Stimulated activated CD4-positive, alpha-beta T cell treated with anti-CD3 and anti-CD28 coated beads, Interleukin-4, amount 100 ng/mL, for 1 hour (primary cell): ENCODE data around the gene PDE4D.

Experiments used
- DNase-seq: peaks from one replicate; pipeline ENCODE4 v3.0.0-alpha.2; 2020

PDE4D gene

DNA sequence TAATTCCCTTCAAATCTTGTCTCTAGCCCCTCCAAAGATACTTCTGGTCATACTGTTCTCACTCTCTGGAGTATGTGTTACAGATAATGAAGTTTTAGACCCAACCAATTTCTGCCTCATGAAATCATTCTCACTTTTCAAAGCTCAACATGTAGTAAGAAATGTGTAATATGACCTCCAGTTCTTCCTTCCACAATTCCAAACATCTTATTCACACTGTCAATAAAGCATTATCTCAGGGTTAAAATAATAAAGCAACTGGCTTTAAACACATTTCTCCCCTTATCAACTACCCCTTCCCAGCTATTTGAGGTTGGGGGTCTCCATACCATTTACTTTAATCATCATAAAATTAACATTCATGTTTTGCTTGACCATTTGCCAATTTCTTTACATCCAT lies 656.5 kb downstream of the PDE4D start:
- no peak for DNase-seq

- DNase-seq = no peak
Measured at GRCh38 chr5:59236448-59236847, 657.1 kb downstream of the PDE4D start.

DNA sequence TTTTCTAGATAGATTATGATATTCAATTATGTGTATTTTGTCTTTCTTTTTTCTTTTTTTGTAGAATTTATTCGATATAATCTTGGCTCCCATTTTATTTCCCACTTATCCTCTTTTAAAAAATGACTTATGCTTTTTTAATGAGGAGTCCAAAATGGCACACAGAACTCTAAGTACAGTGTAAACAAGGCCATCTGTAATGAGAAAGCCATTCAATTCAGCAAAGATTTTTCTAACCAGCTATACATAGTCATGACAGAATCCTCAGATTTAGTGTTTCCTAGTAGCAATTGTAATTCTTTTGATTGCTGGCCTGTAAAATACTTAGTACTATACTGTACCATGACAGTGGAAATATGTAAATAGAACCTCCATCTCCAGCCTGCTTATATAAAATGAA lies 659.3 kb downstream of the PDE4D start:
- DNase-seq = no peak

GRCh38 chr5:59231221-59231931 lies 662.1 kb downstream of the PDE4D start:
- DNase-seq = no peak

- no peak for DNase-seq
Measured at GRCh38 chr5:59222687-59223511, 670.6 kb downstream of the PDE4D start.

GRCh38 chr5:59221769-59222168 lies 671.8 kb downstream of the PDE4D start:
- no peak for DNase-seq

DNA sequence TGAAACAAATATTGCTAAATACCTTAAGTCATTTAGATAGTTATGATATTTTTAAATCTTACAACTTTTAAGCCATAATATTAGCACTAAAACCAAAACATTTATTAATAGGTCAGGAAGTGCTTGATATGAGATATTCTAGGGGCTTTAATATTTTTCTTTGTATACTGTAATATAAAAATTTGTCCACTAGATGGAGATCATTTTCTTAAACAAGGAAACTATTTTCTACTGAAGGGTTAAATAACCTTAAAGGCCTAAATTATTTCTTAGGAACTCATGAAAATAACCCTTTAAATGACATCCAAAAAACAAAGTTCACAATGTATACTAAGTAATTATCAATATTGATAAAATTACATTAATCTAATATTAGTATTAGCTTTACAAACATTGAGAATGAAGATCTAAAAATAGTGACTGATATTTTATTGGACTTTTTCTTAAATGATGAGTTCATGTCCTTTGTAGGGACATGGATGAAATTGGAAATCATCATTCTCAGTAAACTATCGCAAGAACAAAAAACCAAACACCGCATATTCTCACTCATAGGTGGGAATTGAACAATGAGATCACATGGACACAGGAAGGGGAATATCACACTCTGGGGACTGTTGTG lies 675.0 kb downstream of the PDE4D start:
- DNase-seq = no peak

DNA sequence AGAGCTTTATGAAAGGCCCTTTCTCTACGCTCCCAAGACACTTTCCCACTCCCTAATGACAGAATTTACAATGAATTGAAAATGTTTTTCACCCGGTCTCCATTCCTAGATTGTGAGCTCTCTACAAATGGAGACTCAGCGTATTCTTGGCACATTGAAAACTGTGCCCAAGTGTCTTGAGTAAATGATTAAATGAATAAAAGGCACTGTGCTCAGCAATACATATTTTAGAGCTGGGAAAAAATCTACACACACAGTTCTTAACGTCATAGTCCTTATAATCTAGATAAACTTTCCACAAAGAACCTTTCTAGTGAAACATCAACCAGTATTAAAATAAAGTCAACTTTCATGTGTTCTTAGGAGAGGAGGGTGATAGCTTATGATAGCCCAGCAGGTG lies 676.7 kb downstream of the PDE4D start:
- DNase-seq = no peak

DNA sequence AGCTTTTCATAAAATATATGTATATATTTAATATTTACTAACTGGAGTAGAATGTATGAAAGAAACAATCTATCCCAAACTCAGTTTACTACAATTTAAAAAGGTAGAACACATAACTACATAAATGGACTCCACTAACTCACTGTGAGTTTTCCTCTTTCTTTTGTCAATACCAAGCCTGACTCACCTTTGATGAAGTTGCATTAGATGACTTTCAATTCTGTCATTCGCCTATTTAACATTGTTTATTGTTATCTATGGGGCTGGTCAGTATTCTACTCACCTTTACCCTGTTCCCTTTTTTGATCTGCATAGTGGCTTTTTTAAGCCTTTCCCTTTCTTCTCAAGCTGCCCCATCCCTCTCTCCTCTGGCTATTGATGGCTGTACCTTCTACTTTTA lies 680.9 kb downstream of the PDE4D start:
- DNase-seq = no peak

DNA sequence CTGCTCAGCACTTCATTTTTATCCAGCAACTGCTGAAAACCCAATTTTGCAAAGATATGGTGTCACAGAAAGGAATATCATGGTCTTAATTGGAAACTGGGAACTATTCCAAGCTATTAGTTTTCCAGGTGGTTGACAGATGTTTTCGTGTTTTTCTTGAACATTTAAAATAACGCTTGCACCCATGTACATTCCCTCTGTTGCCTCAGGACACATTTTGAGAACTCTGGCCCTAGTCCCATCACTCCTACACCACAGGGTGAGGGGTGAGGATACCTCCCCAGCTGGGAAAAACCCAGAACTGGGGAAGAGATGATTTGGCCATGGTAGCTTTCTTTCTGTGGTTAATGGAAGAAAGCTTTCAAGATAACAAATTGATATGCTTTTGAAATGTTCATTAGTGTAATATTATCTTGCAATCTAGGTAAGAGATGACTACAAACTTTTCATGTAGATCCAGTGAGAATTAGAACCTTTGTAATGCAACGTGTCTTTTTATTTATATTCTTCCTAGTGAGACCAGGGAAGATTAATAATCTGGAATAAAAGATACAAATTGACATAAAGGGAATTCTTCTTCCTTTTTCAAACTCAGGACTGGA lies 683.7 kb downstream of the PDE4D start:
- no peak for DNase-seq

DNA sequence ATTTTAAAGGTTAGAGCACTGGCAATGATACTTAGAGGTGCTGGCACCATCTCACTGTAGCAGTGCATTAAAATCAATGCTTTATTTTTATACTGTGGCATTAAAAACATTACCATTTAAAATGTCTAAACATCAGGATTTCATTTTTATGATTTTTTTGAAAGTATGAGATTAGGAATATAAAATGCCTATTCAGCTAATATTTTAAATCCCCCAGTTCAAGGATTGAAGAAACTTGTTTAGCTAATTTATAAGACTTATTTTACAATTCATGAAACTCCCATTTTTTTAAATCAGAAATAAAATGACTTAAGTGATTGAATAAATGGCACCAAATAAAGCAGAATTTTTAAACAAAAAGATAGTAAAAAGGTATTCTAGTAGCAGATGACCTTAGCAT lies 685.1 kb downstream of the PDE4D start:
- no peak for DNase-seq

DNA sequence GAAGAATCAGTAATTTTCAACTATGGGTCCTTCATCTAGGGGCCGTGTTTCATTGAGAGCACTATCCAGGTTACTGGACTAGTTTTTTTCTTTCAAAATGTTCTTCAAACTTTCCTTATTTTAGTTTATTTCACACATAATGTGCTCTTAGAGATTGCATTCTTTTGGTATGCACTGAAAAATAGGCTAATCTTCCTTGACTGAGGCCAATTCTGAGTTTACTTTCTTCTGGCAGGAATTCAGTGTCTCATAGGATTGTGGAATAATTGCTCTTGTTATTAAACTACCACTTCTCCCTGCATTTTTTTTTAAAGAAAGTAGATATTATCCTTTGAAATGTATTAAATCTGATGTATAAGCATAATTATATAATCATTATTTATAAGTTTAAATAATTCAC lies 686.1 kb downstream of the PDE4D start:
- DNase-seq = no peak

- no peak for DNase-seq
Measured at GRCh38 chr5:59206132-59206581, 687.4 kb downstream of the PDE4D start.

GRCh38 chr5:59204114-59204897 lies 689.2 kb downstream of the PDE4D start:
- no peak for DNase-seq

GRCh38 chr5:59199868-59200267 lies 693.7 kb downstream of the PDE4D start:
- DNase-seq = no peak

DNA sequence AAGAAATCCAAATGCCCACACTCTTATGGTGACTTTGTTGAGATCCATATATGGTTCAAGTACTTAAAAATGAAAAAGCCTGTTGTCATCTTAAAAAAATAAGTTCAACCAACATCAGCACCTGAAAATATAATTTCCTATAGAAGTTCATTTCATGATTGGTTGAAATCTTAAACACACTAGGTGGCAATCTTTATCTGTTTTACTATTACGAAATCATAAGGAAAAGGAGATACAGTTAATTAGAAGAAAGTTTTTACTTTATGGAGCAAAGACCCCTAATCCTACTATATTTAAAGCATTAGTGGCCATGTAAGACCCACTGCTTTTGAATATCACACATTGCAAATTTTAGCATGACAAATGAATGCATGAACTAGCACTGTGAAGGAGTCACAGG lies 694.7 kb downstream of the PDE4D start:
- DNase-seq = no peak

GRCh38 chr5:59198365-59198764 lies 695.2 kb downstream of the PDE4D start:
- no peak for DNase-seq

DNA sequence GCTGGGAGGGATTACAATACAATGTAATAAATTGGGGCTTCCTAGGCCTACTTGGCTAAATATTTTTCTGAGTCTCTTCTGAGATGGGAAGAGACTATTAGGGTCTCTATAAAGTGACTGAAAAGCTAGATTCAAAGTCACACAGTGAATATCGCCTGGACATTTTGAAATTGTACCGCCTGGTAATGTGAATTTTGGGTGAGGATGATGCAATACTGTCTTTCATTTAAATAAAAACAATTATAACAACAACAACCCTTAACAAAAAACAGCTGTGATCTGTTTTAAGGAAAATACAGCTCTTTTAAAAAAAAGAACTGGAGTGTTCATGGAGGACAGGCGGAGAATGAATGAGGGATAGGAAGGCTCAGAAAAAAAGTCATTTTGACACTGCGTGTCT lies 695.6 kb downstream of the PDE4D start:
- no peak for DNase-seq

DNA sequence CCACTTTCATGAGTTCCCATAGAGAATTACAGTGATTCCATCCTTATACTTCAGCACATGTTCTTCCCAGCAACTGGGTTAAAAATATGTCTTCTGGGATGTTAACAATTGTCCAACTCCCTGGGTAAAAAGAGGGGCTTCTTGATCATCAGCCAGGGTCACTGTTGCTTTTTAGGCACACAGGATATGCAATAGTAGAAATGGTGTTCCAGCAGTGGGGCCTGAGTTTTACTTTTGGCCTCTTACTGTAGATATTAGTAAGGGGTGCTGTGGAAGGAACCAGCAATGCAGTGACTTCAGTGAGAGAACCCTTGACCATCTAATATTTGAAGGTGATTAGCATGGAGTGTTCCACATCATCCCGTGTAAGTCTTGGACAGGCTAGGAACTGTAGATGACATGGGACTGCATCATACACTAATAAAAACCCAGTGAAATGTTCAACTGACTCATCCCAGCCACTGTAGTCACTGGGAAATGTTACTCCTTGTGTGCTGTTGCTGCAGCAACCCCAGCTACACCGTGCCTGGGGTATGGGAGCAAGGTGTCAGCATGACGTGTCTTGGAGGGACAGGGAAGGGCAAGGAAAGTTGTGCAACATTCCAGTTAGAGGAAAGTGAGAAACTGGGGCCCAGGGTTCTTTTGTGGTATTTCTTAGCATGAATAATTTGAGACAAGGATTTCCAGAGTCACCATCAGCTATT lies 699.8 kb downstream of the PDE4D start:
- DNase-seq = no peak

DNA sequence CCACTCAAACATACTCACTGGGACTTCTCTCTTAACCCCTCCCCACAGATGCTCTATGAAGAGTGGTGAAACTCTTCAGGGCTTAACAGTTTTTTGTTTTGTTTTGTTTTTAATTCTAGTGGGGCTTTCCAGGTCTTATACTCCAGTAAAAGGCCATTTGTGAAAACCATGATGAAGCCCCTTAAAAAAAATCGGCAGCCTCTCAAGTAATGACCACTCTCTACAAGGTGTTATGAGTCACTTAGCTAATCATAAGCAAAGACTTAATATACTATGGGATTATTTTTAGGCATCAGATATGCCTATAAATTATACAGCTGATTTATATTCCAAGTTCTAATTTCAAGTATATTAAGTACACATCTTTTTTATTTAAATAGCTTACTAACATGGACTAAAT lies 702.8 kb downstream of the PDE4D start:
- DNase-seq = no peak

GRCh38 chr5:59189472-59190244 lies 703.9 kb downstream of the PDE4D start:
- DNase-seq = no peak
